CD4-positive, alpha-beta T cell treated with Interleukin-15 for 1 hour (primary cell): ENCODE measurements around the gene G6PC3.

Experiments used
- DNase-seq: peaks from one replicate; pipeline ENCODE4 v3.0.0-alpha.2; 2020

Gene G6PC3

GRCh38 chr17:44061446-44061845, 9.1 kb upstream of the G6PC3 start:
- no peak for DNase-seq

DNA sequence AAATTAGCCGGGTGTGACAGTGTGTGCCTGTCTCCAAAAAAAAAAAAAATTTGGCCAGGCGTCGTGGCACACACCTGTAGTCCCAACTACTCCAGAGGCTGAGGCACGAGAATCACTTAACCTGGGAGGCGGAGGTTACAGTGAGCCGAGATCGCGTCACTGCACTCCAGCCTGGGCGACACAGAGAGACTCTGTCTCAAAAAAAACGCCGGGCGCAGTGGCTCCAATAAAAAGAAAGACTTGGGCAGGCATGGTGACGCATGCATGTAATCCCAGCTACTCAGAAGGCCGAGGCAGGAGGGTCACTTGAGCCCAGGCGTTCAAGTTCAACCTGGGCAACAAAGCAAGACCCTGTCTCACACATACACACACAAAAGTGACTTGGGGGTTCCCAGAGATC, 7.7 kb upstream of the G6PC3 start:
- DNase-seq = no peak

- no peak for DNase-seq
Measured at GRCh38 chr17:44063704-44064639, 6.6 kb upstream of the G6PC3 start.

GRCh38 chr17:44065668-44066203, 4.8 kb upstream of the G6PC3 start:
- no peak for DNase-seq

- peak; percentile 87 for DNase-seq
Measured at GRCh38 chr17:44066204-44066930, 4.2 kb upstream of the G6PC3 start, which contains the start of gene LSM12. LSM12 (minus strand) TSS chr17:44066671; CDS start chr17:44066587, 84 bp downstream.

DNA sequence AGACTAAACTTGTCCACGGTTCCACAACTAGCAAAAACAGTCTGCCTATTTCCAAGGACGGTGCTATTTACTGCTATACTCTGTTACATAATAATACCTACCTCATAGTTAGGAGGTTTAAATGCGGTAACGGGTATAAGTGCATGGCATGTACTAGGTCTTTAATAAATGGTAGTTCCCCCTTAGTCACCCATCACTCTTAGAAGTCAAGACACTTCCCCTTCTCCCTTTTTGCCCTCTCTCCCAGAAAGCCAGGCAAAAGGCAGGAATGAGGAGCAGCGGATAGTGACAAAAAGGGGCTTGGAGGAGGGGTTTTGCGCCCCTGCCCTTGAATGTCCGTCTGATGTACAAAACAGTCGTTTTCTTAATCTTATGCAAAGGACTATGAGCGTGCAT, 3.0 kb upstream of the G6PC3 start:
- no peak for DNase-seq

- no peak for DNase-seq
Measured at GRCh38 chr17:44069974-44070454, 521 bp upstream of the G6PC3 start.

- DNase-seq = no peak
Measured at GRCh38 chr17:44071198-44071520, 624 bp downstream of the G6PC3 start.

DNA sequence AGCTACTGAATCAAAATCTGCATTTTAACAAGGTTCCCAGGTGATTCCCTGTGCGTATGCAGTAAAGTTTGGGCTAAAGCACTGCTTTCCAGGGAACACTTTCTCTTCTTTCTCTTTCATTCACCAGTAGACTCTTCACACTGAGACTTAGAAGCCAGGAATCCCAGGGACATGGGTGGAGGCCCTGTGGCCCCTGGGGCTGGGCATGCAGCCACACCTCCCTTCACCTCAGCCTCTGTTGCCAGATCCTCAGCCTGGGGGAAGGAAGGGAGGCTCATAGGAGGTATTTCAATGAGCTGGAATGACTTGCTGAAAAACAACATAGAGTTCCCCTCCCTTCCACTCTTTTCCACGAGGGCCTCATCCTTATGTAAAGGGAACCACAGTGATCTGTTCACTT, 1.2 kb downstream of the G6PC3 start:
- DNase-seq = no peak

DNA sequence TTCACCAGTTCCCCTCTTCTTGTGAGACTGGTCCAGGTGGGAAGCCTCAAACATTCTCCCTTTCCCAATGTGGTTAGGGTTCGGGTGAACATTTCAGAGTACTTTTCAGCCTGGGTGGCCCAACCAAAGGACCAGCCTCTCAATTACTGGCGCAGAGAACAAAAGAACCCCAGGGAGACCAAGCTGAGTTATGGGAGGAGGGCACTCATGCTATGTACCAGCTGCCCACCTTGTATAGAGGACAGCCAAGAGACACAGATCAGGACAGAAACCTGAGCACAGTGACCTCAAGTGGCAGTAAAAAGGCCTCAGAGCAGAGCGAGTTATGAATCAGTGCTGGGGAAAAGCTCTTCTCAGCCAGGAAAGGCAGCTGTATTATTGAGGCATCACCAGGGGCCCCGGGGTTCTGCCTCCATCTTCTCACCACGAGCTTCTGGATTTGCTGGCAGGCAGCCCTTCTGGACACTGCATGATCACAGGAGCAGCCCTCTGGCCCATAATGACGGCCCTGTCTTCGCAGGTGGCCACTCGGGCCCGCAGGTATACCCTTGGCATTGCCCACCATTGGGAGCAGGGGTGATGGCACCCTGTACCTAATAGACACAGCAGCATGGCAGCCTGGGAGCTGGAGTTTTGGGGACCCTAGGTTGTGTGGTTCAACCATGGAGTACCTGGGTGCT, 3.8 kb downstream of the G6PC3 start:
- no peak for DNase-seq

DNA sequence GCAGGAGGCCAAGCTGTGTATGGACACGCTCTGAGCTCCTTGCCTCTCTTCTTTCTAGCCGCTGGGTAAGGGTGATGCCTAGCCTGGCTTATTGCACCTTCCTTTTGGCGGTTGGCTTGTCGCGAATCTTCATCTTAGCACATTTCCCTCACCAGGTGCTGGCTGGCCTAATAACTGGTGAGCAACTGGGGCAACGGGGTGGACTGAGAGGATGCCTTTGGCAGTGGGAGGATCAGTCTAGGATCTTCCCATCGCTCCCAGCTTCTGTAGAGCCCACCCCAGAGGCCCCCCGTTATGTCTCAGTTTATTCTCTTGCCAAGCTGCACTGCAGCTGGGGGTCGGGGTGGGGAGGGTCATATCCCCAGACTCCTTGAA, 4.4 kb downstream of the G6PC3 start:
- no peak for DNase-seq

GRCh38 chr17:44075598-44076293, 5.2 kb downstream of the G6PC3 start:
- no peak for DNase-seq

- DNase-seq = no peak
Measured at GRCh38 chr17:44076716-44077594, 6.4 kb downstream of the G6PC3 start.

DNA sequence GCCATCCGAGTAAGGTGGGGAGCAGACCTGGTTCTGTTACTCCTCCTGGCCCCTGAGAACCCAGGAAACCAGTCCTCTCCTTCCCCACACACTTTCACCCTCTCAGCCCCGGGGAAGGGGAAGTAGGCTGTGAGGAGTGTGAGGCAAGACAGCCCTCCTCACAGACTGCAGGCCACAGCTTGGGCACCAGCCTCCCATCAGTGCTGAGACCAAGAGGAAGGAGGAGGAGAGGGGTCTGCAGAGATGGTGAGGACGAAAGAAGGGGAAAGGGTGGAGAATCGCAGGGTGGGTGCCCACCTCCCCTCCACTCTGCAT, 7.0 kb downstream of the G6PC3 start:
- peak; percentile 38 for DNase-seq

DNA sequence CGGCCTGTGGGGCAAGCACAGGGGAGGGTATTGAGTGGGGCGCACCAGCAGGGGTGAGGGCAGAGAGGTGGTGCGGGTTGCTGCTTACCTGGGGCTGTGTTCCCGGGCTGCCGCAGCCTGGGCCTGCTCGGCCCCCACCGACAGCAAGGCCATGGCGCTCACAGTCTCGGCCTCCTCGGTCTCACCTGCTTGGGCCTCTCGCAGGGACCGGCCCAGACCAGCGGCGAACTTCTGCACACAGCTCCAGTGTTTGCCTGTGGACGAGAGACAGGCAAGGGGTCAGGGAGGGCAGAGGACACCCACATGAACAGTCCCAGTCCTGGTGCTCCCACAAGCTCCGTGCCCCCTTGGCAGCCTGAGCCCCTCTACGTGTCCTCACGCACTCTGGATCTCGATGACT, 7.9 kb downstream of the G6PC3 start:
- no peak for DNase-seq

DNA sequence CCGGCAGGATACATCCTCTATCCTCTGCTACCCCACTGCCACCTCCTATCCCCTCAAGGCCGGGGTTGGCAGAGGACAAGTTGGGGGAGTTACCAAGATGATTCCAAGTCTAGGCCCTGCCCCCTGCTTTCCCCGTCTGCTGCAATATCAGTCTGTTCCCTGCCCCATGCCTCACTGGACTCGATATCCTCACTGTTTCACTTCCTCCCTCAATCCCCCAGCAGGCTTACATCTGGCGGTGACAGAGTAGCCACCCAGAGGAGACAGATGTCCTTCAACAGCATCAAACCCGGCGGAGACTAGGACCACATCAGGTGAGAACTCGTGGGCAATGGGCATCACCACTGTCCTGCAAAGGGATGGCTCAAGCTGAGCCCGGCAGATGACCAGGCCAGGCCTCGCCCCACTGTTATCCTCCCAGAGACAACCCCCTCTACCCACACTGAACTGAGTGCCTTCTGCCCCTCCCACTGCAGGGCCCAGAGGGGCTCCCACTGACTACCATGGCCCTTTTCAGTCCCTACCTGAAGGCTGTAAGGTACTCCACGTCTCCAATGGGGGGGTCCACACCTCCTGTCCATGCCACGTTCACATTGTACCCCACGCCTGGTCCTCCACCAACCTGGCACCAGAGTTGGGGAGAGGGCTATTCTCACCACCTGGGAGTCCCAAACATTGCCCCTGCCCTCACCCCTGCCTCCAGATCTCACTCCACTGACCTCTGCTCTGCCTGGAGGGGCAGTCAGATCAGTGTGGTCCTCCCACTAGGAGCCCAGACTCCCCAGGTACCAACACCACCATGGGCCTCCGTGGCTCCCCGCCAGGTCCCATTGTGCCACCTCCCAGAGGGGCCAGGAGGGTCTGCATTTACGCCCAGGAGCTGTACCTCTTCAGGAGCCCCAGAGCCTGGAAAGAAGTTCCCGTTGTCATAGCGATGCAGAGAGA, 9.6 kb downstream of the G6PC3 start:
- no peak for DNase-seq

- no peak for DNase-seq
Measured at GRCh38 chr17:44081681-44082080, 11.1 kb downstream of the G6PC3 start.

DNA sequence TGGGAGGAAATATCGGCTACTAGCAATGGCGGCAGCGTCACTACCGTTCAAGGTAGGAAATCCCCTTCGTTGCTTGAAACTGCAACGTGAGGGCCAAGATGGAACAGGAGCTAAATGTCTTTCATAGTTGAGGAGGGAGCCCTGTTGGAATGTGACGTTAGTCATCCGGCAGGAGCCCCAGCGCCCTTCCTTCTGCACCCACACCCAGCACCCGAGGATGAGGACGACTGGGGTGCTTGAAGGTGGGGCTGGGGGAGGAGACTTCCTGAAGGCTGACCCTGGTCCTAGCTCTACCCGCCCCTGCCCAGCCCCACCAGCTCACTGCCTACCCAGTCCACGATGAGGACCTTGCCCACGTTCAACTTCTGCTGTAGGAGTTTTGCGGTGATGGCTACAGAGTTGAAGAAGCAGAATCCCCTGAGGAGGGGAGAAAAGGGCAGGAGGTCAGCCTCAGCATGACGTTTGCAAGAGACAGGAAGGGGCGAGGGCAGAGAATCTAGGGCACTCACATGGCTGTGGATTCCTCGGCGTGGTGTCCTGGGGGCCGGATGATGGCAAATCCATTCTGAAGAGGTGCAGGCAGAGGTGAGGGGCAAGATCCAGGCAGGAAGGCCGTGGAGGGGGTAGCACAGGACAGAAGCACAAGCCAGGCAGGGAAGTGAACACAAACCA, 11.9 kb downstream of the G6PC3 start:
- no peak for DNase-seq

GRCh38 chr17:44083250-44083849, 12.8 kb downstream of the G6PC3 start:
- DNase-seq = no peak

DNA sequence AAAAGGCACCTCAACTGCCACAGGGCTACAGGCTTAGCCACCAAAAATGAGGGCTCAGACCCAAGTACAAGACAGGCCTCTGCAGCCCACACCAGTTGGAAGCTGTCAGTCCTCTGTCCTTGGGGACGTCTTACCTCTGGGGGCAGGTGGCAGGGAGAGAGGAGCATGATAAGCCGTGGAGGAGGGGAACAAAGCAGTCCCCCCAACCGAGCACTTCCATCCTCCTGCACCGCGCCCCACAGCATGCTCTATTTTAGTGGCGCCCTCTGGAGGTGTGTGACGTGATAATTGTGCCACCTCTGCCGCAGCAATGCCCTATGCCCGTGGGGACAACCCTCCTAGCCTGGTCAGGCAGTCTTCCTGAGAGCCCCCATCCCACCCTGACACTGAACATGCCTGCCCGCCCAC, 13.6 kb downstream of the G6PC3 start:
- no peak for DNase-seq
